Smooth muscle cell (in vitro differentiated cells): ENCODE results near the gene TMEM239. TPM values are rescaled to one million over a fixed set of nuclear protein-coding genes. Genes with fewer than 3 reads are reported as not detected.
"Not testable (repeated sequence)": the region's sequence is repeated elsewhere in the genome, so short reads cannot be mapped to it uniquely, and the experiment has no call there.

Experiments used
- DNase-seq: peaks from one replicate; lab custom pipeline; 2025; ENCODE audit not compliant: unreplicated experiment; lab: John Stamatoyannopoulos, UW
- H2AFZ ChIP-seq: fragments of 200-600 bp; sonication (generic); 2 replicates; pipeline ENCODE4 v1.6.0; 2016; ENCODE audit warnings: antibody characterized with exemption, low read depth, mild to moderate bottlenecking
- H3F3A ChIP-seq: fragments of 200-600 bp; sonication (generic); 2 replicates; pipeline ENCODE4 v1.6.0; 2017; ENCODE audit warnings: antibody characterized with exemption, low read depth
- H3K27ac ChIP-seq: fragments of 200-600 bp; sonication (generic); 2 replicates; pipeline ENCODE4 v1.5.1; 2016; ENCODE audit warnings: low read depth, mild to moderate bottlenecking
- H3K27me3 ChIP-seq: fragments of 200-600 bp; sonication (generic); 2 replicates; pipeline ENCODE4 v1.6.1; 2016; ENCODE audit warnings: low read depth, mild to moderate bottlenecking
- H3K36me3 ChIP-seq: fragments of 200-600 bp; sonication (generic); 2 replicates; pipeline ENCODE4 v1.5.1; 2016; ENCODE audit warnings: low read depth
- H3K4me1 ChIP-seq: fragments of 200-600 bp; sonication (generic); 2 replicates; pipeline ENCODE4 v1.5.1; 2016; ENCODE audit warnings: low read depth
- H3K4me2 ChIP-seq: fragments of 200-600 bp; sonication (generic); 2 replicates; pipeline ENCODE4 v1.6.0; 2016; ENCODE audit warnings: mild to moderate bottlenecking
- H3K4me3 ChIP-seq: fragments of 200-600 bp; sonication (generic); 2 replicates; pipeline ENCODE4 v1.5.1; 2016; ENCODE audit warnings: mild to moderate bottlenecking
- H3K79me2 ChIP-seq: fragments of 200-600 bp; sonication (generic); 2 replicates; pipeline ENCODE4 v1.6.0; 2016; ENCODE audit warnings: low read depth, mild to moderate bottlenecking
- H3K9ac ChIP-seq: fragments of 200-600 bp; sonication (generic); 2 replicates; pipeline ENCODE4 v1.6.0; 2016; ENCODE audit warnings: low read depth
- H3K9me3 ChIP-seq: fragments of 200-600 bp; sonication (generic); replicated peaks from 2 replicates; pipeline ENCODE4 v1.5.1; 2016; ENCODE audit warnings: low read depth
- H4K20me1 ChIP-seq: fragments of 200-600 bp; sonication (generic); 2 replicates; pipeline ENCODE4 v1.6.0; 2016; ENCODE audit warnings: low read depth
- WGBS: methylation state at CpG from one replicate; pipeline ENCODE4 v1.1.7; 2016; ENCODE audit warnings: low lambda C conversion rate; 5-methylcytosine and 5-hydroxymethylcytosine counted together
- polyA plus RNA-seq: library from polyadenylated mRNA; unstranded; fragments of >200 nt; fragmentation: Nextera tagmentation; extraction: Ambion mirVana; gene quantifications from 2 replicates; pipeline ENCODE4 v1.2.1, GENCODE V29; 2016
- total RNA-seq: library from RNA; depleted of rRNA; stranded (reverse); fragments of >200 nt; gene quantifications from 2 replicates; pipeline ENCODE4 v1.2.3, GENCODE V29; 2014
- TF ChIP-seq, protein P1 (sequence below): fragments of 200-600 bp; sonication (generic); IDR thresholded peaks from 2 replicates; pipeline ENCODE4 v1.5.1; 2017; ENCODE audit warnings: borderline replicate concordance, mild to moderate bottlenecking, antibody characterized with exemption; ENCODE audit not compliant: insufficient read depth, poor library complexity, severe bottlenecking

The TMEM239 gene
- total and polyA plus RNA-seq, 2 experiments from 2014 or later = not detected

GRCh38 chr20:2807019-2807418 lies 9.1 kb upstream of the TMEM239 start:
- H3K27ac ChIP-seq = no peak overlapping the region
- H3K4me2 ChIP-seq = no peak overlapping the region
- peaks cover 33% of the 10 kb centered on the region for H3K27me3 ChIP-seq
- H2AFZ ChIP-seq = no peak overlapping the region
- H3K79me2 ChIP-seq = no peaks in the 10 kb centered on the region
- no peaks in the 10 kb centered on the region for H3F3A ChIP-seq
- no peak overlapping the region for H3K4me3 ChIP-seq
- 97% methylated on average over 4 of the region's 4 CpGs for WGBS
- no peaks in the 10 kb centered on the region for H4K20me1 ChIP-seq
- no peaks in the 10 kb centered on the region for H3K4me1 ChIP-seq
- no peak for DNase-seq
- H3K9me3 ChIP-seq = no peaks in the 10 kb centered on the region
- TF ChIP-seq, protein P1, sequence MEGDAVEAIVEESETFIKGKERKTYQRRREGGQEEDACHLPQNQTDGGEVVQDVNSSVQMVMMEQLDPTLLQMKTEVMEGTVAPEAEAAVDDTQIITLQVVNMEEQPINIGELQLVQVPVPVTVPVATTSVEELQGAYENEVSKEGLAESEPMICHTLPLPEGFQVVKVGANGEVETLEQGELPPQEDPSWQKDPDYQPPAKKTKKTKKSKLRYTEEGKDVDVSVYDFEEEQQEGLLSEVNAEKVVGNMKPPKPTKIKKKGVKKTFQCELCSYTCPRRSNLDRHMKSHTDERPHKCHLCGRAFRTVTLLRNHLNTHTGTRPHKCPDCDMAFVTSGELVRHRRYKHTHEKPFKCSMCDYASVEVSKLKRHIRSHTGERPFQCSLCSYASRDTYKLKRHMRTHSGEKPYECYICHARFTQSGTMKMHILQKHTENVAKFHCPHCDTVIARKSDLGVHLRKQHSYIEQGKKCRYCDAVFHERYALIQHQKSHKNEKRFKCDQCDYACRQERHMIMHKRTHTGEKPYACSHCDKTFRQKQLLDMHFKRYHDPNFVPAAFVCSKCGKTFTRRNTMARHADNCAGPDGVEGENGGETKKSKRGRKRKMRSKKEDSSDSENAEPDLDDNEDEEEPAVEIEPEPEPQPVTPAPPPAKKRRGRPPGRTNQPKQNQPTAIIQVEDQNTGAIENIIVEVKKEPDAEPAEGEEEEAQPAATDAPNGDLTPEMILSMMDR = no peak
- no peak overlapping the region for H3K9ac ChIP-seq
- no peaks in the 10 kb centered on the region for H3K36me3 ChIP-seq

DNA sequence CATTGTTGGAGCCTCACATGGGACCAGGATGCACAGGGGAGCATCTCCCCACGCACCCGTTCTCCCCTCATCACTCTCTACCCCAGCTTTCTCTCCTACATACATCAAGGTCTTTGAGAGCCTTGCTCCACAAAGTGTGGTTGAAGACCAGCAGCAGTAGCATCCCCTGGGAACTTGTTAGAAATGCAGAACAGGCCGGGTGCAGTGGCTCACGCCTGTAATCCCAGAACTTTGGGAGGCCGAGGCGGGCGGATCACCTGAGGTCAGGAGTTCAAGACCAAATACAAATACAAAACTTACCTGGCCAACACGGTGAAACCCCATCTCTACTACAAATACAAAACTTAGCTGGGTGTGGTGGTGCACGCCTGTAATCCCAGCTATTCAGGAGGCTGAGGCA lies 8.2 kb upstream of the TMEM239 start:
- H3K4me2 ChIP-seq, H3K9ac ChIP-seq, H3K27ac ChIP-seq, H3F3A ChIP-seq, DNase-seq, H3K9me3 ChIP-seq, H3K79me2 ChIP-seq, H2AFZ ChIP-seq, H3K36me3 ChIP-seq, H4K20me1 ChIP-seq, H3K4me3 ChIP-seq, H3K4me1 ChIP-seq: not testable (repeated sequence)
- WGBS = 95% methylated on average over 9 of the region's 9 CpGs
- peaks cover 24% of the 10 kb centered on the region for H3K27me3 ChIP-seq

- TF ChIP-seq, protein P1 = no peak
- Histone ChIP-seq H3K27ac (no peak overlapping the region), H2AFZ (no peak overlapping the region), H3K9ac (no peak overlapping the region), H3K79me2 (no peaks in the 10 kb centered on the region), H3K9me3 (no peaks in the 10 kb centered on the region), H3K4me2 (no peak overlapping the region), H4K20me1 (no peaks in the 10 kb centered on the region), H3K27me3 (peaks cover 8% of the 10 kb centered on the region), H3K36me3 (no peaks in the 10 kb centered on the region), H3F3A (peaks cover 8% of the 10 kb centered on the region), H3K4me3 (no peak overlapping the region), H3K4me1 (peaks cover 3% of the 10 kb centered on the region)
- WGBS = 94% methylated on average over 10 of the region's 10 CpGs
- DNase-seq = no peak
Observed at GRCh38 chr20:2809690-2810089, 6.5 kb upstream of the TMEM239 start.

GRCh38 chr20:2812189-2812588 lies 4.0 kb upstream of the TMEM239 start:
- Histone ChIP-seq H2AFZ (no peak overlapping the region), H3K4me2 (no peak overlapping the region), H3K4me1 (peaks cover 3% of the 10 kb centered on the region), H3K4me3 (no peak overlapping the region), H3K9ac (no peak overlapping the region), H3F3A (peaks cover 8% of the 10 kb centered on the region), H3K79me2 (no peaks in the 10 kb centered on the region), H3K9me3 (no peaks in the 10 kb centered on the region), H3K36me3 (no peaks in the 10 kb centered on the region), H3K27ac (no peak overlapping the region), H4K20me1 (no peaks in the 10 kb centered on the region), H3K27me3 (no peaks in the 10 kb centered on the region)
- TF ChIP-seq, protein P1 = no peak
- DNase-seq = no peak
- WGBS = 93% methylated on average over 3 of the region's 3 CpGs
